ENCODE results near the gene TIMM13. TPM values are rescaled to one million over a fixed set of nuclear protein-coding genes. Genes with fewer than 3 reads are reported as not detected.

Gene TIMM13
- total RNA-seq: 10 to 100 TPM; 23.7 to 60.3 (median 46.8) TPM

DNA sequence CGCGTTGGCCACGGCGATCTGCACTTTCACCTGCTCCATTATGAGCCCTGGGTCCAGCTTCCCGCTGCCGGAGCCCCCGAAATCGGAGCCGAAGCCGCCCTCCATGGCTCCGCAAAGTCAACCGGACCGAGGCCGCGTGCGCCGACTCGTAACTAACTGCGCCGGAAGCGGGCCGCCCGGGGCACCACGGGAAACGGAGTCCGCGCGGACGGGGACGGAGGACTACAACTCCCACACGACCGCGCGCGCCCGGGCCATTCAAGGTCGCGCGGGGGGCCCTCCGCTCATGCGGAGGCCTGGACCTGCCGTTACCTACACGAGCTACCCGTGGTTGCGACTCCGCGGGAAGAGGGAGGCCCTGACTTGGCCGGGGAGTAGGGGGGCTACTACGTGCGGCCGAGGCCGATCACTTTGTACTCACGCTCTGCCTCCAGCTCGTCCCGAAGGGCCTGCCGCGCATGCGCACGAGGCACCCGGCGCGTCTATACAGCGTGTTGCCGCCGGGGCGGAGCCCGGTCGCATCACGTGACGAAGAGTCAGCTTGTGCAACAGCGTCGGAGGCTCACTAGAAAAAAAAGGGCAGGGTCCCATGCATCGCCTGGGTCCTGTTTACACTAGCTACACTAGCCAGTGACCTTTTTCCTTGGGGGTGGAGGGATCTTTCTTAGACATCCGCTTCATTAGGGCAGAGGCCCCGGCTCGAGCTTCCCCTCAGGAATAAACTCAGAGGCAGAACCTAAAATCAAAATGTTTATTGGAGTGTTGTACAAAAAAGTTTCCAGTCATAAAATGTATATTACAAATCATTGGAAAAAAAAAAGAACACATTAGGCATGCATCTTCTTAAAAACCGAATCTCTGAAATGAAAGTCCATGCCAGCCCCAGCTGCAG, at the start of gene TIMM13:
TIMM13 (minus strand) TSS at position 158 of the 892 bp plus-strand sequence; CDS start at position 105, 53 bp downstream.
- peaks cover 0 to 13% of the 10 kb centered on the region in 2 donors for H3K36me3 ChIP-seq
- H3K4me3 ChIP-seq: peak within 1 kb of the TSS; percentile 82 to 98 (median 90)
- in situ Hi-C loops (cut with MboI; ENCODE audit: low sequenced_read_pairs in 4 of 4): no loop called here
- no peaks in the 10 kb centered on the region for H3K9me3 ChIP-seq
- DNase-seq (peak; percentile 91 to 95), ATAC-seq (peak; percentile 89 to 94)
- no peaks in the 10 kb centered on the region for H3K27me3 ChIP-seq
- intact Hi-C loops (cut with DNase I; ENCODE audit: low total_unique reads): loop anchor here (1.0 kb wide), 1 partner anchor 19 kb away; no protein-coding TSS in a partner anchor
- H3K27ac ChIP-seq: peak within 1 kb of the TSS; percentile 89 to 98 (median 92)
- peak; percentile 82 to 83 for TF ChIP-seq POLR2A (IDR thresholded peaks at IDR 0.05)
- TF ChIP-seq, protein P1, sequence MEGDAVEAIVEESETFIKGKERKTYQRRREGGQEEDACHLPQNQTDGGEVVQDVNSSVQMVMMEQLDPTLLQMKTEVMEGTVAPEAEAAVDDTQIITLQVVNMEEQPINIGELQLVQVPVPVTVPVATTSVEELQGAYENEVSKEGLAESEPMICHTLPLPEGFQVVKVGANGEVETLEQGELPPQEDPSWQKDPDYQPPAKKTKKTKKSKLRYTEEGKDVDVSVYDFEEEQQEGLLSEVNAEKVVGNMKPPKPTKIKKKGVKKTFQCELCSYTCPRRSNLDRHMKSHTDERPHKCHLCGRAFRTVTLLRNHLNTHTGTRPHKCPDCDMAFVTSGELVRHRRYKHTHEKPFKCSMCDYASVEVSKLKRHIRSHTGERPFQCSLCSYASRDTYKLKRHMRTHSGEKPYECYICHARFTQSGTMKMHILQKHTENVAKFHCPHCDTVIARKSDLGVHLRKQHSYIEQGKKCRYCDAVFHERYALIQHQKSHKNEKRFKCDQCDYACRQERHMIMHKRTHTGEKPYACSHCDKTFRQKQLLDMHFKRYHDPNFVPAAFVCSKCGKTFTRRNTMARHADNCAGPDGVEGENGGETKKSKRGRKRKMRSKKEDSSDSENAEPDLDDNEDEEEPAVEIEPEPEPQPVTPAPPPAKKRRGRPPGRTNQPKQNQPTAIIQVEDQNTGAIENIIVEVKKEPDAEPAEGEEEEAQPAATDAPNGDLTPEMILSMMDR (IDR thresholded peaks at IDR 0.05 in 4 of 5, conservative IDR thresholded peaks at IDR 0.05 in 1 of 5): no peak
- peaks cover 23 to 30% of the 10 kb centered on the region in 2 donors for H3K4me1 ChIP-seq

- peak; percentile 15 to 36 for DNase-seq
- H3K36me3 ChIP-seq: no peaks in the 10 kb centered on the region
- no peaks in the 10 kb centered on the region for H3K9me3 ChIP-seq
- ATAC-seq: no peak
- no peak for TF ChIP-seq POLR2A (IDR thresholded peaks at IDR 0.05)
- TF ChIP-seq, protein P1 (IDR thresholded peaks at IDR 0.05 in 4 of 5, conservative IDR thresholded peaks at IDR 0.05 in 1 of 5): no peak
- no peaks in the 10 kb centered on the region for H3K27me3 ChIP-seq
- intact Hi-C loops (cut with DNase I; ENCODE audit: low total_unique reads): loop anchor here (1.0 to 2.0 kb wide), 2 partner anchors 18 to 70 kb away; no protein-coding TSS in a partner anchor
- H3K4me3 ChIP-seq: peak overlapping the region; percentile 66 to 92 (median 84)
- peak overlapping the region; percentile 81 to 98 (median 90) for H3K27ac ChIP-seq
- in situ Hi-C loops (cut with MboI; ENCODE audit: low sequenced_read_pairs in 4 of 4): loop anchor here in 3 of 4 donors (5.0 to 10.0 kb wide), 5 partner anchors 66 to 138 kb away; no protein-coding TSS in a partner anchor
- H3K4me1 ChIP-seq: peaks cover 21 to 42% of the 10 kb centered on the region in 2 donors
Observed at GRCh38 chr19:2476451-2477140, 49.2 kb upstream of the TIMM13 start.

- peaks cover 21 to 42% of the 10 kb centered on the region in 2 donors for H3K4me1 ChIP-seq
- peak within 1 kb of the TSS; percentile 66 to 92 (median 84) for H3K4me3 ChIP-seq
- in situ Hi-C loops (cut with MboI; ENCODE audit: low sequenced_read_pairs in 4 of 4) (loop anchor here in 3 of 4 donors (5.0 to 10.0 kb wide), 5 partner anchors 66 to 139 kb away; no protein-coding TSS in a partner anchor), intact Hi-C loops (cut with DNase I; ENCODE audit: low total_unique reads) (loop anchor here (1.0 to 2.0 kb wide), 2 partner anchors 19 to 70 kb away; no protein-coding TSS in a partner anchor)
- H3K9me3 ChIP-seq: no peaks in the 10 kb centered on the region
- ATAC-seq: peak; percentile 85 to 86
- peak within 1 kb of the TSS; percentile 81 to 98 (median 90) for H3K27ac ChIP-seq
- H3K36me3 ChIP-seq: no peaks in the 10 kb centered on the region
- TF ChIP-seq, protein P1 (IDR thresholded peaks at IDR 0.05 in 4 of 5, conservative IDR thresholded peaks at IDR 0.05 in 1 of 5): peak in 1 of 5 experiments; percentile 15
- peak; percentile 100 for TF ChIP-seq POLR2A (IDR thresholded peaks at IDR 0.05)
- H3K27me3 ChIP-seq: no peaks in the 10 kb centered on the region
- DNase-seq: peak; percentile 95 to 96
Observed at GRCh38 chr19:2475702-2476450, 48.5 kb upstream of the TIMM13 start, which contains the start of gene GADD45B. Gene GADD45B, plus strand, starts transcription at chr19:2476127. Its CDS starts 232 bp downstream, at chr19:2476359.
